Activated CD4-positive, alpha-beta memory T cell treated with anti-CD3 and anti-CD28 coated beads for 36 hours (primary cell): Measurements from ENCODE around the gene ACSM4. TPM values are rescaled to one million over a fixed set of nuclear protein-coding genes. Genes with fewer than 3 reads are reported as not detected.
"Not testable (repeated sequence)": the region's sequence is repeated elsewhere in the genome, so short reads cannot be mapped to it uniquely, and the experiment has no call there.

Experiments
- CTCF ChIA-PET: fragments of 350-600 bp; sonication (Branson Sonifier 250); formaldehyde crosslinking; loops from one replicate; lab custom pipeline; 2021; ENCODE audit warnings: antibody characterized with exemption, inconsistent platforms; lab: Charles Lee
- POLR2A ChIA-PET: fragments of 350-600 bp; sonication (Branson Sonifier 250); formaldehyde crosslinking; loops from one replicate; lab custom pipeline; 2021; ENCODE audit warnings: antibody characterized with exemption; lab: Charles Lee
- DNase-seq: peaks from one replicate; pipeline ENCODE4 v3.0.0-alpha.2; 2020
- H3K27ac Mint-ChIP-seq: one replicate; pipeline ENCODE4 v1.8.0; 2021; ENCODE audit warnings: mixed read lengths
- H3K27me3 Mint-ChIP-seq: one replicate; pipeline ENCODE4 v1.8.0; 2021; ENCODE audit warnings: mixed read lengths
- H3K36me3 Mint-ChIP-seq: one replicate; pipeline ENCODE4 v1.8.0; 2021; ENCODE audit warnings: mixed read lengths
- H3K4me1 Mint-ChIP-seq: one replicate; pipeline ENCODE4 v1.8.0; 2021; ENCODE audit warnings: low read depth, mixed read lengths
- H3K4me3 Mint-ChIP-seq: one replicate; pipeline ENCODE4 v1.8.0; 2021; ENCODE audit warnings: mild to moderate bottlenecking, mixed read lengths
- H3K9me3 Mint-ChIP-seq: one replicate; pipeline ENCODE4 v1.8.0; 2021; ENCODE audit warnings: mixed read lengths
- intact Hi-C: fragments of 100-400 bp; cut with micrococcal nuclease; formaldehyde crosslinking; loops from one replicate; pipeline ENCODE4 v1.15.1; 2023
- total RNA-seq, 2 experiments: library from RNA; stranded (reverse); gene quantifications; one replicate each; pipeline ENCODE4 v1.2.3, GENCODE V29; 2021

Gene ACSM4
- total RNA-seq, 2 experiments from 2014 or later, result not detected

GRCh38 chr12:7295529-7295928, 8.3 kb upstream of the ACSM4 start:
- Mint-ChIP-seq H3K4me1 (no peaks in the 10 kb centered on the region), H3K36me3 (peaks cover under 1% of the 10 kb centered on the region), H3K4me3 (no peak overlapping the region), H3K27ac (no peak overlapping the region), H3K27me3 (peaks cover 5% of the 10 kb centered on the region), H3K9me3 (peaks cover 2% of the 10 kb centered on the region)
- no peak for DNase-seq
- ChIA-PET CTCF (no interaction called here), POLR2A (no interaction called here)
- intact Hi-C loops, result no loop called here

- no peak overlapping the region for H3K27ac Mint-ChIP-seq
- no peak overlapping the region for H3K4me3 Mint-ChIP-seq
- no peaks in the 10 kb centered on the region for H3K4me1 Mint-ChIP-seq
- DNase-seq, result no peak
- peaks cover 9% of the 10 kb centered on the region for H3K27me3 Mint-ChIP-seq
- ChIA-PET CTCF (no interaction called here), POLR2A (no interaction called here)
- H3K9me3 Mint-ChIP-seq, result no peaks in the 10 kb centered on the region
- no peaks in the 10 kb centered on the region for H3K36me3 Mint-ChIP-seq
- intact Hi-C loops, result no loop called here
Measured at GRCh38 chr12:7297865-7298264, 6.0 kb upstream of the ACSM4 start.

GRCh38 chr12:7302266-7302986, 1.4 kb upstream of the ACSM4 start:
- intact Hi-C loops, result no loop called here
- Mint-ChIP-seq H3K4me3 (no peak overlapping the region), H3K4me1 (no peaks in the 10 kb centered on the region), H3K36me3 (no peaks in the 10 kb centered on the region), H3K27me3 (peaks cover 6% of the 10 kb centered on the region), H3K27ac (no peak overlapping the region), H3K9me3 (no peaks in the 10 kb centered on the region)
- ChIA-PET CTCF (no interaction called here), POLR2A (no interaction called here)
- no peak for DNase-seq

- DNase-seq, result no peak
- Mint-ChIP-seq H3K27me3 (peaks cover 6% of the 10 kb centered on the region), H3K36me3 (no peaks in the 10 kb centered on the region), H3K27ac (no peak overlapping the region), H3K9me3 (no peaks in the 10 kb centered on the region), H3K4me3 (no peak overlapping the region), H3K4me1 (no peaks in the 10 kb centered on the region)
- POLR2A ChIA-PET, result no interaction called here
- CTCF ChIA-PET, result interaction anchor here (0.6 kb wide), 1 partner anchor 29 kb away, joined by 4 read pairs; no protein-coding TSS in a partner anchor
- intact Hi-C loops, result no loop called here
Measured at GRCh38 chr12:7303230-7303629, 642 bp upstream of the ACSM4 start.

- intact Hi-C loops, result no loop called here
- Mint-ChIP-seq H3K36me3 (no peaks in the 10 kb centered on the region), H3K4me1 (no peaks in the 10 kb centered on the region), H3K4me3 (no peak overlapping the region), H3K27ac (no peak overlapping the region), H3K9me3 (no peaks in the 10 kb centered on the region), H3K27me3 (peaks cover 4% of the 10 kb centered on the region)
- no peak for DNase-seq
- POLR2A ChIA-PET, result no interaction called here
- CTCF ChIA-PET, result no interaction called here
Measured at GRCh38 chr12:7304456-7304855, 584 bp downstream of the ACSM4 start.

- no peaks in the 10 kb centered on the region for H3K9me3 Mint-ChIP-seq
- H3K4me1 Mint-ChIP-seq, result no peaks in the 10 kb centered on the region
- DNase-seq, result no peak
- H3K27me3 Mint-ChIP-seq, result no peaks in the 10 kb centered on the region
- H3K36me3 Mint-ChIP-seq, result no peaks in the 10 kb centered on the region
- POLR2A ChIA-PET, result no interaction called here
- intact Hi-C loops, result no loop called here
- CTCF ChIA-PET, result no interaction called here
- H3K4me3 Mint-ChIP-seq, result no peak overlapping the region
- no peak overlapping the region for H3K27ac Mint-ChIP-seq
Measured at GRCh38 chr12:7310070-7310469, 6.2 kb downstream of the ACSM4 start.

- CTCF ChIA-PET, result interaction anchor here (1.1 kb wide), 2 partner anchors 60 to 140 kb away, joined by 3 read pairs; no protein-coding TSS in a partner anchor
- intact Hi-C loops, result no loop called here
- no peak overlapping the region for H3K4me3 Mint-ChIP-seq
- no peaks in the 10 kb centered on the region for H3K9me3 Mint-ChIP-seq
- no peak overlapping the region for H3K27ac Mint-ChIP-seq
- H3K27me3 Mint-ChIP-seq, result peaks cover 2% of the 10 kb centered on the region
- H3K4me1 Mint-ChIP-seq, result no peaks in the 10 kb centered on the region
- DNase-seq, result no peak
- POLR2A ChIA-PET, result no interaction called here
- H3K36me3 Mint-ChIP-seq, result no peaks in the 10 kb centered on the region
Measured at GRCh38 chr12:7319930-7320329, 16.1 kb downstream of the ACSM4 start.

GRCh38 chr12:7321624-7322023, 17.8 kb downstream of the ACSM4 start:
- CTCF ChIA-PET, result interaction anchor here (1.1 kb wide), 1 partner anchor 101 kb away, joined by 4 read pairs; no protein-coding TSS in a partner anchor
- H3K4me1 Mint-ChIP-seq, result no peaks in the 10 kb centered on the region
- H3K27ac Mint-ChIP-seq, result no peak overlapping the region
- no peak for DNase-seq
- no peaks in the 10 kb centered on the region for H3K36me3 Mint-ChIP-seq
- no peak overlapping the region for H3K4me3 Mint-ChIP-seq
- POLR2A ChIA-PET, result no interaction called here
- intact Hi-C loops, result no loop called here
- H3K27me3 Mint-ChIP-seq, result peaks cover 2% of the 10 kb centered on the region
- no peaks in the 10 kb centered on the region for H3K9me3 Mint-ChIP-seq

GRCh38 chr12:7322599-7322998, 18.7 kb downstream of the ACSM4 start:
- no peak overlapping the region for H3K27ac Mint-ChIP-seq
- ChIA-PET POLR2A (no interaction called here), CTCF (no interaction called here)
- intact Hi-C loops, result no loop called here
- H3K4me1 Mint-ChIP-seq, result no peaks in the 10 kb centered on the region
- DNase-seq, result no peak
- H3K27me3 Mint-ChIP-seq, result peaks cover 2% of the 10 kb centered on the region
- H3K36me3 Mint-ChIP-seq, result no peaks in the 10 kb centered on the region
- H3K4me3 Mint-ChIP-seq, result no peak overlapping the region
- H3K9me3 Mint-ChIP-seq, result no peaks in the 10 kb centered on the region

GRCh38 chr12:7324176-7324575, 20.3 kb downstream of the ACSM4 start:
- Mint-ChIP-seq H3K27ac (no peak overlapping the region), H3K27me3 (peaks cover 2% of the 10 kb centered on the region), H3K36me3 (no peaks in the 10 kb centered on the region), H3K4me1 (no peaks in the 10 kb centered on the region), H3K9me3 (no peaks in the 10 kb centered on the region), H3K4me3 (no peak overlapping the region)
- ChIA-PET POLR2A (no interaction called here), CTCF (no interaction called here)
- DNase-seq, result no peak
- intact Hi-C loops, result no loop called here

GRCh38 chr12:7327918-7328317, 24.0 kb downstream of the ACSM4 start:
- H3K27ac Mint-ChIP-seq, result no peak overlapping the region
- intact Hi-C loops, result no loop called here
- CTCF ChIA-PET, result no interaction called here

GRCh38 chr12:7337790-7338189, 33.9 kb downstream of the ACSM4 start:
- peaks cover 14% of the 10 kb centered on the region for H3K4me1 Mint-ChIP-seq
- H3K4me3 Mint-ChIP-seq, POLR2A ChIA-PET, CTCF ChIA-PET, intact Hi-C loops, H3K27me3 Mint-ChIP-seq, DNase-seq, H3K36me3 Mint-ChIP-seq, H3K27ac Mint-ChIP-seq: not testable (repeated sequence)
- H3K9me3 Mint-ChIP-seq, result peaks cover 12% of the 10 kb centered on the region

More at GRCh38 chr12:7327918-7328317, 24.0 kb downstream of the ACSM4 start:
- no peak for DNase-seq
- H3K36me3 Mint-ChIP-seq, result peaks cover 5% of the 10 kb centered on the region
- peaks cover 8% of the 10 kb centered on the region for H3K9me3 Mint-ChIP-seq
- H3K4me3 Mint-ChIP-seq, result no peak overlapping the region
- H3K4me1 Mint-ChIP-seq, result no peaks in the 10 kb centered on the region
- H3K27me3 Mint-ChIP-seq, result peaks cover 2% of the 10 kb centered on the region
- POLR2A ChIA-PET, result no interaction called here

GRCh38 chr12:7339675-7340074, 35.8 kb downstream of the ACSM4 start:
- Mint-ChIP-seq H3K9me3 (peaks cover 19% of the 10 kb centered on the region), H3K36me3 (peaks cover under 1% of the 10 kb centered on the region), H3K4me3 (no peak overlapping the region), H3K27me3 (no peaks in the 10 kb centered on the region), H3K27ac (no peak overlapping the region), H3K4me1 (peaks cover 16% of the 10 kb centered on the region)
- ChIA-PET POLR2A (no interaction called here), CTCF (no interaction called here)
- intact Hi-C loops, result no loop called here
- DNase-seq, result no peak
